Gastrocnemius medialis (tissue), 4 donors: Measurements from ENCODE around the gene ITGB7.

Experiments
- POLR2A ChIP-seq, 2 donors: fragments of 450-650 bp; IDR thresholded peaks; one replicate each; pipeline ENCODE4 v1.6.1; 2017; ENCODE audit warnings: antibody characterized with exemption in 2 of 2, mild to moderate bottlenecking in 2 of 2, moderate library complexity in 2 of 2
- TF ChIP-seq, protein P1 (sequence below), 5 experiments: fragments of 450-650 bp in 3 of 5; fragments of 200-600 bp in 2 of 5; sonication (generic) in 2 of 5; IDR thresholded peaks in 4 of 5; conservative IDR thresholded peaks in 1 of 5; 1 replicate in 4 of 5; 2 replicates in 1 of 5; pipeline ENCODE4 v1.5.1; 2016 to 2019; ENCODE audit warnings: antibody characterized with exemption in 5 of 5, mild to moderate bottlenecking in 3 of 5, moderate library complexity in 3 of 5

DNA sequence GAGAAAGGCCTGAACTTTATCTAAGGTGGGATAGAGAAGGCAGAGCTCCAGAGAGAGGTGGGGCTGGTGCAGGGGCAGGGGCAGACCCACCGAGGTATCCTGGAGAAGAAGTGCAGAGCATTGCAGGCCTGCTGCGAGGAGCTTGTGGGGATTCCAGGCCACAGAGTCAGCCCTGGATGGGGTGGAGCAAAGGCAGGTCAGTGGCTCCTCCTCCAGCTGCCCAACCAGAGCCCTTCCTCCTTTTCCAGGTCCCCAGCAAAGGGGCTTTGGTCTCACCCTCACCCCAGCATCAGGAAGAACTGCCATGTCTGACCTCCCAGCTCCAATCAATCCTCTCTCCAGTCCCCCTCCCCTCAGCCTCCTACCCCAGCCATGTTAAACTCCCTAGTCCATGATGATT, 46.4 kb downstream of the ITGB7 start:
- TF ChIP-seq POLR2A (IDR thresholded peaks at IDR 0.05) = no peak
- TF ChIP-seq, protein P1, sequence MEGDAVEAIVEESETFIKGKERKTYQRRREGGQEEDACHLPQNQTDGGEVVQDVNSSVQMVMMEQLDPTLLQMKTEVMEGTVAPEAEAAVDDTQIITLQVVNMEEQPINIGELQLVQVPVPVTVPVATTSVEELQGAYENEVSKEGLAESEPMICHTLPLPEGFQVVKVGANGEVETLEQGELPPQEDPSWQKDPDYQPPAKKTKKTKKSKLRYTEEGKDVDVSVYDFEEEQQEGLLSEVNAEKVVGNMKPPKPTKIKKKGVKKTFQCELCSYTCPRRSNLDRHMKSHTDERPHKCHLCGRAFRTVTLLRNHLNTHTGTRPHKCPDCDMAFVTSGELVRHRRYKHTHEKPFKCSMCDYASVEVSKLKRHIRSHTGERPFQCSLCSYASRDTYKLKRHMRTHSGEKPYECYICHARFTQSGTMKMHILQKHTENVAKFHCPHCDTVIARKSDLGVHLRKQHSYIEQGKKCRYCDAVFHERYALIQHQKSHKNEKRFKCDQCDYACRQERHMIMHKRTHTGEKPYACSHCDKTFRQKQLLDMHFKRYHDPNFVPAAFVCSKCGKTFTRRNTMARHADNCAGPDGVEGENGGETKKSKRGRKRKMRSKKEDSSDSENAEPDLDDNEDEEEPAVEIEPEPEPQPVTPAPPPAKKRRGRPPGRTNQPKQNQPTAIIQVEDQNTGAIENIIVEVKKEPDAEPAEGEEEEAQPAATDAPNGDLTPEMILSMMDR (IDR thresholded peaks at IDR 0.05 in 4 of 5, conservative IDR thresholded peaks at IDR 0.05 in 1 of 5) = no peak
